H1 (cell line): Measurements from ENCODE around the gene USP12. TPM values are rescaled to one million over a fixed set of nuclear protein-coding genes. Genes with fewer than 3 reads are reported as not detected.

Experiments
- CTCF ChIA-PET: fragments of 300-600 bp; sonication (Branson Sonifier 250); formaldehyde crosslinking; loops from one replicate; lab custom pipeline; 2021; ENCODE audit not compliant: partially characterized antibody; lab: Charles Lee
- POLR2A ChIA-PET: fragments of 300-600 bp; sonication (Branson Sonifier 250); formaldehyde crosslinking; loops from one replicate; lab custom pipeline; 2021; ENCODE audit warnings: inconsistent platforms; ENCODE audit not compliant: partially characterized antibody; lab: Charles Lee
- DNase-seq, 2 experiments: peaks; one replicate each; pipeline versions ENCODE4 v3.0.0 to v3.0.0-alpha.2; 2010 to 2022; ENCODE audit warnings: low spot score in 2 of 2, low read depth in 1 of 2, mixed read lengths in 1 of 2
- FAIRE-seq: peaks from 2 replicates; lab custom pipeline; 2011; peaks lifted over from hg19 to GRCh38; lab: Jason Lieb, UNC
- H2AFZ ChIP-seq: 2 replicates; pipeline ENCODE4 v1.8.1; 2012; ENCODE audit warnings: low read length, inconsistent platforms
- H2AK5ac ChIP-seq: 2 replicates; pipeline ENCODE4 v1.6.1; 2013; ENCODE audit warnings: low read depth, low read length
- H2BK120ac ChIP-seq: replicated peaks from 2 replicates; pipeline ENCODE3; 2013; ENCODE audit warnings: low read depth, low read length, inconsistent platforms
- H2BK12ac ChIP-seq: 2 replicates; pipeline ENCODE4 v1.6.1; 2013; ENCODE audit warnings: low read depth, low read length
- H2BK15ac ChIP-seq: 2 replicates; pipeline ENCODE4 v1.6.1; 2013; ENCODE audit warnings: low read length
- H2BK20ac ChIP-seq: 2 replicates; pipeline ENCODE4 v1.6.1; 2013; ENCODE audit warnings: low read length
- H2BK5ac ChIP-seq: 2 replicates; pipeline ENCODE4 v1.6.1; 2013; ENCODE audit warnings: low read depth, low read length
- H3K14ac ChIP-seq: 2 replicates; pipeline ENCODE4 v1.6.1; 2013; ENCODE audit warnings: inconsistent platforms; ENCODE audit not compliant: insufficient read length
- H3K18ac ChIP-seq: 2 replicates; pipeline ENCODE4 v1.6.1; 2013; ENCODE audit warnings: low read length; ENCODE audit errors: extremely low read depth
- H3K23ac ChIP-seq: 2 replicates; pipeline ENCODE4 v1.6.1; 2013; ENCODE audit warnings: inconsistent platforms; ENCODE audit not compliant: insufficient read length
- H3K23me2 ChIP-seq: 2 replicates; pipeline ENCODE4 v1.6.1; 2013; ENCODE audit warnings: low read depth, low read length
- H3K27ac ChIP-seq: 2 replicates; pipeline ENCODE4 v1.6.1; 2011; ENCODE audit warnings: low read depth, low read length, inconsistent platforms
- H3K27me3 ChIP-seq, 4 experiments: replicated peaks in 1 of 4; 1 replicate in 1 of 4; 2 replicates in 3 of 4; pipeline versions ENCODE4 v1.6.1 to v1.8.1; 2011 to 2013; ENCODE audit warnings: low read length in 3 of 4, mild to moderate bottlenecking in 3 of 4, inconsistent platforms in 2 of 4, mixed read lengths in 2 of 4, moderate library complexity in 1 of 4; ENCODE audit not compliant: control insufficient read depth in 3 of 4, insufficient read depth in 3 of 4; ENCODE audit errors: extremely low read depth in 1 of 4
- H3K36me3 ChIP-seq, 4 experiments: 2 replicates each; pipeline versions ENCODE4 v1.6.1 to v1.8.1; 2011 to 2013; ENCODE audit warnings: mild to moderate bottlenecking in 4 of 4, low read length in 3 of 4, moderate library complexity in 2 of 4, control low read depth in 1 of 4, inconsistent platforms in 1 of 4; ENCODE audit not compliant: insufficient read depth in 4 of 4, control insufficient read depth in 2 of 4
- H3K4ac ChIP-seq: replicated peaks from 2 replicates; pipeline ENCODE3; 2013; ENCODE audit warnings: low read length, low read depth, mixed read lengths, inconsistent platforms; ENCODE audit not compliant: insufficient read length
- H3K4me1 ChIP-seq, 4 experiments: replicated peaks in 1 of 4; 1 replicate in 1 of 4; 2 replicates in 3 of 4; pipeline versions ENCODE4 v1.6.1 to v1.8.1; 2011 to 2013; ENCODE audit warnings: low read length in 3 of 4, inconsistent platforms in 2 of 4, mixed read lengths in 1 of 4; ENCODE audit not compliant: insufficient read depth in 4 of 4, control insufficient read depth in 3 of 4
- H3K4me2 ChIP-seq, 2 experiments: 2 replicates each; pipeline versions ENCODE4 v1.6.1 to v1.8.1; 2011 to 2013; ENCODE audit warnings: low read depth in 2 of 2, low read length in 2 of 2, control low read depth in 1 of 2, inconsistent platforms in 1 of 2, mild to moderate bottlenecking in 1 of 2; ENCODE audit not compliant: insufficient read depth in 1 of 2
- H3K4me3 ChIP-seq, 4 experiments: fragments of 200-600, 300-600 bp in 1 of 4; sonication (generic), shearing (Covaris generic), sonication (Bioruptor Twin) in 1 of 4; 2 replicates each; pipeline versions ENCODE4 v1.5.1 to v1.8.1; 2011 to 2016; ENCODE audit warnings: low read length in 4 of 4, low read depth in 3 of 4, control low read depth in 2 of 4, inconsistent platforms in 2 of 4, mild to moderate bottlenecking in 2 of 4, mixed read lengths in 1 of 4, moderate library complexity in 1 of 4; ENCODE audit not compliant: insufficient read depth in 2 of 4; ENCODE audit errors: extremely low read depth in 1 of 4
- H3K56ac ChIP-seq: replicated peaks from 2 replicates; pipeline ENCODE3; 2013; ENCODE audit warnings: low read depth, mild to moderate bottlenecking, mixed read lengths, low read length, inconsistent platforms; ENCODE audit not compliant: insufficient read length
- H3K79me1 ChIP-seq: 2 replicates; pipeline ENCODE4 v1.6.1; 2013; ENCODE audit warnings: low read depth, low read length, control low read depth
- H3K79me2 ChIP-seq, 2 experiments: 2 replicates each; pipeline versions ENCODE4 v1.6.1 to v1.8.1; 2012 to 2013; ENCODE audit warnings: low read length in 2 of 2, mild to moderate bottlenecking in 2 of 2, inconsistent platforms in 1 of 2; ENCODE audit not compliant: insufficient read depth in 2 of 2, control insufficient read depth in 1 of 2
- H3K9ac ChIP-seq, 4 experiments: replicated peaks in 1 of 4; 1 replicate in 1 of 4; 2 replicates in 3 of 4; pipeline versions ENCODE4 v1.6.1 to v1.8.1; 2011 to 2013; ENCODE audit warnings: low read depth in 3 of 4, low read length in 3 of 4, control low read depth in 2 of 4, mild to moderate bottlenecking in 2 of 4, moderate library complexity in 2 of 4, inconsistent platforms in 1 of 4; ENCODE audit errors: extremely low read depth in 1 of 4
- H3K9me3 ChIP-seq, 2 experiments: 2 replicates each; pipeline versions ENCODE4 v1.6.1 to v1.8.1; 2012 to 2013; ENCODE audit warnings: mild to moderate bottlenecking in 2 of 2, moderate library complexity in 2 of 2, control low read depth in 1 of 2, inconsistent platforms in 1 of 2, low read depth in 1 of 2, low read length in 1 of 2, mixed read lengths in 1 of 2; ENCODE audit not compliant: insufficient read depth in 2 of 2
- H4K20me1 ChIP-seq, 2 experiments: replicated peaks in 1 of 2; 2 replicates each; pipeline versions ENCODE3 to v1.8.1; 2011 to 2013; ENCODE audit warnings: inconsistent platforms in 2 of 2, low read length in 2 of 2, mild to moderate bottlenecking in 1 of 2; ENCODE audit not compliant: insufficient read depth in 2 of 2, control insufficient read depth in 1 of 2
- H4K5ac ChIP-seq: 2 replicates; pipeline ENCODE4 v1.6.1; 2013; ENCODE audit warnings: low read length, low read depth, mixed read lengths, inconsistent platforms; ENCODE audit not compliant: insufficient read length
- H4K8ac ChIP-seq: 2 replicates; pipeline ENCODE4 v1.8.0; 2013; ENCODE audit warnings: mild to moderate bottlenecking, moderate library complexity, low read length, inconsistent platforms; ENCODE audit not compliant: insufficient read depth; ENCODE audit errors: extremely low read depth
- H4K91ac ChIP-seq: replicated peaks from 2 replicates; pipeline ENCODE3; 2013; ENCODE audit warnings: low read length, mixed read lengths, inconsistent platforms; ENCODE audit not compliant: insufficient read length
- EGR1 ChIP-seq: IDR thresholded peaks from 2 replicates; pipeline ENCODE4 v1.6.1; 2011; ENCODE audit warnings: low read depth, low read length, borderline replicate concordance
- JUN ChIP-seq: IDR thresholded peaks from 2 replicates; pipeline ENCODE4 v1.6.1; 2011; ENCODE audit warnings: low read depth, mild to moderate bottlenecking, improper control_type of control experiment, low read length
- JUND ChIP-seq: IDR thresholded peaks from 2 replicates; pipeline ENCODE4 v1.6.1; 2011; ENCODE audit warnings: mild to moderate bottlenecking, improper control_type of control experiment, low read length
- KDM4A ChIP-seq: IDR thresholded peaks from one replicate; pipeline ENCODE4 v1.7.1; 2012; ENCODE audit warnings: low read depth, mild to moderate bottlenecking, moderate library complexity, low read length, inconsistent platforms; ENCODE audit not compliant: severe bottlenecking
- KDM5A ChIP-seq: fragments of 200-600 bp; IDR thresholded peaks from 2 replicates; pipeline ENCODE4 v1.7.1; 2012; ENCODE audit warnings: mild to moderate bottlenecking, low read length, inconsistent platforms, mixed read lengths
- PHF8 ChIP-seq: fragments of 200-600 bp; sonication (generic); conservative IDR thresholded peaks from 2 replicates; pipeline ENCODE4 v1.7.1; 2012; ENCODE audit warnings: low read depth, mild to moderate bottlenecking, inconsistent platforms, low read length, moderate library complexity
- RFX5 ChIP-seq: IDR thresholded peaks from 2 replicates; pipeline ENCODE4 v1.6.1; 2011; ENCODE audit warnings: low read depth, low read length, improper control_type of control experiment, borderline replicate concordance
- RXRA ChIP-seq: IDR thresholded peaks from 2 replicates; pipeline ENCODE4 v1.6.1; 2011; ENCODE audit warnings: low read depth, mild to moderate bottlenecking, low read length, moderate library complexity; ENCODE audit not compliant: insufficient read depth
- SAP30 ChIP-seq: fragments of 300-600 bp; sonication (generic); IDR thresholded peaks from 2 replicates; pipeline ENCODE4 v1.7.1; 2012; ENCODE audit warnings: low read length, moderate library complexity, mild to moderate bottlenecking, inconsistent platforms; ENCODE audit not compliant: insufficient read depth, insufficient replicate concordance
- WGBS, 2 experiments: shearing (Covaris generic) in 1 of 2; methylation state at CpG; one replicate each; pipeline versions ENCODE4 v1.1.6 to v1.1.7; 2013 to 2015; ENCODE audit warnings: low lambda C conversion rate in 2 of 2, mixed read lengths in 2 of 2, inconsistent platforms in 1 of 2, low coverage in 1 of 2, missing lambda C conversion rate in 1 of 2; ENCODE audit not compliant: insufficient replicate concordance in 2 of 2, insufficient coverage in 1 of 2, insufficient read length in 1 of 2; ENCODE audit errors: extremely low coverage in 1 of 2, missing lambda C conversion rate in 1 of 2; 5-methylcytosine and 5-hydroxymethylcytosine counted together
- polyA plus RNA-seq, 7 experiments: library from polyadenylated mRNA; depleted of rRNA in 3 of 7; stranded (reverse) in 5 of 7; unstranded in 2 of 7; fragments of >200 nt in 5 of 7; fragments of 200-250 nt in 2 of 7; gene quantifications; 1 replicate in 5 of 7; 2 replicates in 1 of 7; 4 replicates in 1 of 7; pipeline versions ENCODE4 v1.2.1 to v1.2.3, GENCODE V29; 2011 to 2013; ENCODE audit warnings: missing spikeins in 2 of 7, mixed read lengths in 2 of 7
- total RNA-seq: library from RNA; stranded (reverse); fragmentation: NEBNext Ultra II Directional; extraction: Animal tissue kit (Norgen Biotek cat#: 25700); gene quantifications from 2 replicates; pipeline ENCODE4 v1.2.1, GENCODE V29; 2021
- TF ChIP-seq, protein P1 (sequence below): IDR thresholded peaks from 2 replicates; pipeline ENCODE4 v1.6.1; 2012; ENCODE audit warnings: inconsistent platforms

The USP12 gene
- total and polyA plus RNA-seq, 2 of the 8 experiments (the other 6 are each of a cell fraction or from before 2014, with no cell fraction given): 4.0 to 30.0 TPM

DNA sequence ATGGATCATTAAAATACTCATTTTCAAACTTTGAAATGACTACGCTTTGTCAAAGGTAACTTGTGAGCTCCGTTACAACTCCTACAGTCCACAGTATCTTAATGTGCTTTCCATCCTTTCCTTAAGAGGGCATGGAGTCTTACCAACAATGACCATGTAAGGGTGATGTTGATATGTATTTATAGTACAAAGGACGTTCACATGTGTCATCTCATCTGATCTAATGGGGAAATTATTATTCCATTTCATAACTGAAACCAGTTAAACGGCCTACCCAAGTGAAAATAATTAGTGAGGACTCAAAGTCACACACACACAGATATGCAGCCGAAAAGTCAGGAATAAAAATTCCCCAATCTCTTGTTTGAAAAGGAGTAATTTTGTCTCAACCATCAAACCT lies 9.6 kb downstream of the USP12 start:
- Histone ChIP-seq H3K9ac (no peak overlapping the region), H2AK5ac (no peak overlapping the region), H4K91ac (no peak overlapping the region), H3K23me2 (no peaks in the 10 kb centered on the region), H3K9me3 (no peaks in the 10 kb centered on the region), H3K27ac (no peak overlapping the region), H3K79me1 (0 out of 2 replicates have a peak, but pooled peaks cover 4% of the 10 kb centered on the region), H3K14ac (no peak overlapping the region), H2BK20ac (no peak overlapping the region), H4K8ac (no peak overlapping the region), H3K4ac (no peak overlapping the region), H3K23ac (no peak overlapping the region), H3K18ac (no peak overlapping the region), H3K36me3 (no peaks in the 10 kb centered on the region), H3K4me2 (no peak overlapping the region), H4K20me1 (peaks cover 0 to 6% of the 10 kb centered on the region in 2 experiments), H2BK120ac (no peak overlapping the region), H3K4me3 (no peak overlapping the region), H2BK12ac (no peak overlapping the region), H4K5ac (no peak overlapping the region), H3K27me3 (no peaks in the 10 kb centered on the region), H2BK5ac (no peak overlapping the region), H3K4me1 (peaks cover 0 to 24% (median 9%) of the 10 kb centered on the region in 4 experiments; a peak in 5 of 7 replicates), H2AFZ (no peak overlapping the region), H2BK15ac (no peak overlapping the region), H3K79me2 (peaks cover 14 to 100% of the 10 kb centered on the region in 2 experiments), H3K56ac (no peak overlapping the region)
- FAIRE-seq (no peak), DNase-seq (no peak)
- ChIA-PET CTCF (interaction anchor here (0.7 to 0.9 kb wide), 5 partner anchors 12 to 179 kb away, joined by 3 to 4 read pairs (median 4); partner anchors contain the start of gene RASL11A), POLR2A (interaction anchor here (0.7 kb wide), 1 partner anchor 48 kb away, joined by 3 read pairs; no protein-coding TSS in a partner anchor)
- TF ChIP-seq, protein P1, sequence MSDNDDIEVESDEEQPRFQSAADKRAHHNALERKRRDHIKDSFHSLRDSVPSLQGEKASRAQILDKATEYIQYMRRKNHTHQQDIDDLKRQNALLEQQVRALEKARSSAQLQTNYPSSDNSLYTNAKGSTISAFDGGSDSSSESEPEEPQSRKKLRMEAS: no peak
- no peak for TF ChIP-seq KDM4A
- TF ChIP-seq JUND: no peak
- no peak for TF ChIP-seq RXRA
- no peak for TF ChIP-seq RFX5
- TF ChIP-seq EGR1: no peak
- TF ChIP-seq KDM5A: no peak
- TF ChIP-seq SAP30: no peak
- TF ChIP-seq PHF8: no peak
- TF ChIP-seq JUN: no peak
- WGBS, 2 experiments: 88% methylated on average over 5 of the region's 5 CpGs; no CpG with 5 or more reads in 1 of the 2 experiments
